Measurements from ENCODE around the gene PEX11B.

The PEX11B gene

GRCh38 chr1:145874646-145875045 lies 43.9 kb downstream of the PEX11B start:
- no peak for DNase-seq

- peak in 46 of 56 donors; percentile 6 to 72 (median 36) for DNase-seq
Measured at GRCh38 chr1:145871994-145872924, 46.3 kb downstream of the PEX11B start.

- no peak for DNase-seq
Measured at GRCh38 chr1:145868232-145868631, 50.3 kb downstream of the PEX11B start.

- DNase-seq: no peak
Measured at GRCh38 chr1:145863282-145864018, 55.1 kb downstream of the PEX11B start.

Data from amygdala (tissue), 56 donors.